BE2C (cell line): ENCODE data around the gene PICK1.

Experiments used
- DNase-seq: peaks from one replicate; pipeline ENCODE4 v3.0.0-alpha.2; 2020
- H3K27me3 ChIP-seq: fragments of 250-450 bp; sonication (Bioruptor Pico); 2 replicates; pipeline ENCODE4 v1.5.1; 2020; ENCODE audit warnings: mild to moderate bottlenecking
- H3K36me3 ChIP-seq: fragments of 250-450 bp; sonication (Bioruptor Pico); 2 replicates; pipeline ENCODE4 v1.5.1; 2020; ENCODE audit warnings: mild to moderate bottlenecking
- H3K4me1 ChIP-seq: fragments of 250-450 bp; sonication (Bioruptor Pico); 2 replicates; pipeline ENCODE4 v1.5.1; 2020
- H3K4me3 ChIP-seq: 2 replicates; pipeline ENCODE4 v1.5.1; 2011; ENCODE audit warnings: low read depth, low read length
- H3K9me3 ChIP-seq: fragments of 250-450 bp; sonication (Bioruptor Pico); 2 replicates; pipeline ENCODE4 v1.5.1; 2020
- CTCF ChIP-seq: IDR thresholded peaks from 2 replicates; pipeline ENCODE4 v1.5.1; 2012; ENCODE audit warnings: mild to moderate bottlenecking, low read depth, low read length

Gene PICK1

DNA sequence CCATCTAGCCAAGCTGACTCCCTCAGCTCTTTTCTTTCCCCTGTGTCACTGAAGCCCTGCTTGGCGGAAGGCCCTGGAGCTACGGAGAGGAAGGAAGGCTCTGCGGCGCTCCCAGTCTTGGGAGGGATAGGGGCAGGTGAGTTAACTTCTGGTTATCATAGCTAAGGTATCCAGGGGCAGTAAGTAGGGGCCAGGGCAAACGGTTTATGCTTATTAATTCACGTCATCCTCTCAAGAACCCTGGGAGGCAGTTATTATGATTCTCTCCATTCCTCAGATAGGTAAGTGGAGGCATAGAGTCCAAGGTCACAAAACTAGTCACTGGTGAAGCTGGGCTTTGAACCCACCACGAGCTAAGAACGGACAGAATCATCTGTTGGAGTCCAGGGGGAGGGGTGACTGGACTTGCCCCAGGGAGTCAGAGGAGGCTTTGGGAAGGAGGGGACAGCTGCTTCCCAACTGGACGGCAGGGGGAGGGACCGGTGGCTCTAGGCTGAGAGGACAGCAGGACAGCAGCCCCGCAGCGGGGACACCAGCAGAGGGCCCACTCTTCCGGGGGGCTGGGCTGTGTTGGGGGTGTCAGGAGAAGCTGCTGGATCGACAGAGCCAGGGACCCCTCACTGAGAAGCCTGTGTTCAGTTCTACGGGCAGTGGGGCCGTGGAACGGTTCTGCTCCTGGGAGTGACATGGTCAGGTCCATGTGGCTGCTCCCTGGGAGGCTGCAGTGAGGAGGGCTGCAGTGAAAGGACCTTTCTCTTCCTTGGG lies 49.8 kb downstream of the PICK1 start:
- Histone ChIP-seq H3K4me3 (no peak overlapping the region), H3K36me3 (no peaks in the 10 kb centered on the region), H3K4me1 (no peaks in the 10 kb centered on the region), H3K9me3 (no peaks in the 10 kb centered on the region), H3K27me3 (no peaks in the 10 kb centered on the region)
- DNase-seq = peak; percentile 15
- TF ChIP-seq CTCF = no peak

GRCh38 chr22:38107692-38108515 lies 50.7 kb downstream of the PICK1 start:
- Histone ChIP-seq H3K9me3 (no peaks in the 10 kb centered on the region), H3K27me3 (no peaks in the 10 kb centered on the region), H3K4me1 (no peaks in the 10 kb centered on the region), H3K4me3 (no peak overlapping the region), H3K36me3 (no peaks in the 10 kb centered on the region)
- DNase-seq = peak; percentile 18
- TF ChIP-seq CTCF = no peak

- Histone ChIP-seq H3K4me1 (no peaks in the 10 kb centered on the region), H3K36me3 (no peaks in the 10 kb centered on the region), H3K27me3 (no peaks in the 10 kb centered on the region), H3K9me3 (no peaks in the 10 kb centered on the region), H3K4me3 (no peak overlapping the region)
- DNase-seq = no peak
- TF ChIP-seq CTCF = no peak
Observed at GRCh38 chr22:38108561-38109319, 51.5 kb downstream of the PICK1 start.

- DNase-seq = no peak
- no peaks in the 10 kb centered on the region for H3K27me3 ChIP-seq
- H3K36me3 ChIP-seq = no peaks in the 10 kb centered on the region
- TF ChIP-seq CTCF = no peak
- H3K4me1 ChIP-seq = no peaks in the 10 kb centered on the region
- no peak overlapping the region for H3K4me3 ChIP-seq
- H3K9me3 ChIP-seq = no peaks in the 10 kb centered on the region
Observed at GRCh38 chr22:38109371-38110001, 52.3 kb downstream of the PICK1 start.

DNA sequence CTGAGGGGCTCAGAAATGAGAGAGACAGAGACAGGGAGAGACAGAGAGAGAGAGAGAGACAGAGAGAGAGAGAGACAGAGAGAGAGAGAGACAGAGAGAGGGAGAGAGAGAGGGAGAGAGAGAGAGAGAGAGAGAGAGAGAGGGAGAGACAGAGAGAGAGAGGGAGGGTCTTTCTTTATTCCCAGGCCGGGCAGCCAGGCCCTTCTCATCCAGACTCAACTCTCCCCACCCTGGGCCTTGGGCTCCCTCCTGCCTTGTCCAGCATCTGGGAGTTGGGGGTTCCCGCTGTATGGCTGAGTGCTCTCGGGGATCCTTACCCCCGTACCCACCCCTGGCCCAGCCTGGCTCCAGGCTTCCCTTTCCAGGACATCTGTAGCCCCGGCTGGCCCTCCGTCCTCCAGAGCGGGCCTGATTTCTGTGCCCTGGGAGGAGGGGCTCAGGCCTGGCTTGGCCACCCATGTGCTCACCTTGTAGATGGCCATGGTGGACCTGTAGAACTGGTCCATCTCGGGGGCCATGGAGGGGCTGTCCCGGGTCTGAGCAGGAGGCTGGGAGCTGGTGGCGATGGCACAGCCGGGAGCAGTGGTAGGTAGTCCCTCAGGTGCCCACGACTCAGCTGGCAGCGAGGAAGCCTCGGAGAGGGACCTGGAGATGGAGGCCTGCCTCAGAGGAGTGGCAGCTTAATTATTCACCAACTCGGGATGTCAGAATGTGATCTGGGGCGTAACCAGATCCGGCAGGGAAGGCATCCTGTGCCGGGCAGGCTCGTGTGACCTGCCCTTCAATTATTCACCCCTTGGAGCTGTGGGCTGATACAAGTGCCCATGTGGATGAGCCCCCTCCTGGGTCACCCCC lies 53.0 kb downstream of the PICK1 start, which contains the start of gene BAIAP2L2:
TSS of gene BAIAP2L2 (minus strand) at position 677 of the 855 bp plus-strand sequence. CDS start at position 518, 159 bp downstream.
- Histone ChIP-seq H3K36me3 (no peaks in the 10 kb centered on the region), H3K27me3 (no peaks in the 10 kb centered on the region), H3K4me1 (peaks cover 3% of the 10 kb centered on the region; the same call in 1 of the 2 replicates), H3K4me3 (no peak within 1 kb of the TSS), H3K9me3 (no peaks in the 10 kb centered on the region)
- no peak for DNase-seq
- TF ChIP-seq CTCF = no peak
